OCI-LY1 (cell line): ENCODE measurements around the gene ASCC2.
"Not testable (repeated sequence)": the region's sequence is repeated elsewhere in the genome, so short reads cannot be mapped to it uniquely, and the experiment has no call there.

Experiments
- H2AFZ ChIP-seq: fragments of 200-600 bp; sonication (generic), shearing (Covaris generic); 2 replicates; pipeline ENCODE4 v1.6.0; 2014; ENCODE audit warnings: antibody characterized with exemption, mild to moderate bottlenecking, low read length
- H3F3A ChIP-seq: fragments of 200-600 bp; sonication (generic), shearing (Covaris generic); 2 replicates; pipeline ENCODE4 v1.6.0; 2014; ENCODE audit warnings: mild to moderate bottlenecking, antibody characterized with exemption, low read length, moderate library complexity; ENCODE audit not compliant: insufficient read depth
- H3K27ac ChIP-seq: fragments of 200-600 bp; sonication (generic); 2 replicates; pipeline ENCODE4 v1.5.1; 2014; ENCODE audit warnings: low read length, mixed run types, mild to moderate bottlenecking, low read depth; ENCODE audit not compliant: poor library complexity, severe bottlenecking
- H3K27me3 ChIP-seq: fragments of 200-600 bp; sonication (generic); 2 replicates; pipeline ENCODE4 v1.6.0; 2014; ENCODE audit warnings: antibody characterized with exemption, mild to moderate bottlenecking, low read length, moderate library complexity; ENCODE audit not compliant: insufficient read depth
- H3K36me3 ChIP-seq: fragments of 200-600 bp; sonication (generic); 2 replicates; pipeline ENCODE4 v1.6.1; 2014; ENCODE audit warnings: mild to moderate bottlenecking, antibody characterized with exemption, low read length, moderate library complexity, mixed read lengths; ENCODE audit not compliant: insufficient read depth
- H3K4me1 ChIP-seq: fragments of 200-600 bp; sonication (generic); 2 replicates; pipeline ENCODE4 v1.5.1; 2014; ENCODE audit warnings: mild to moderate bottlenecking, low read length, moderate library complexity; ENCODE audit not compliant: insufficient read depth, severe bottlenecking
- H3K4me2 ChIP-seq: fragments of 200-600 bp; sonication (generic), shearing (Covaris generic); 2 replicates; pipeline ENCODE4 v1.6.1; 2014; ENCODE audit warnings: low read length
- H3K4me3 ChIP-seq: fragments of 200-600 bp; sonication (generic); 2 replicates; pipeline ENCODE4 v1.5.1; 2014; ENCODE audit warnings: low read length, low read depth, mild to moderate bottlenecking, mixed read lengths; ENCODE audit not compliant: poor library complexity, severe bottlenecking
- H3K79me2 ChIP-seq: fragments of 200-600 bp; shearing (Covaris generic); 2 replicates; pipeline ENCODE4 v1.6.1; 2016; ENCODE audit warnings: mixed run types, low read length, mixed read lengths; ENCODE audit not compliant: insufficient read depth
- H3K9ac ChIP-seq: fragments of 200-600 bp; sonication (generic), shearing (Covaris generic); 2 replicates; pipeline ENCODE4 v1.6.1; 2014; ENCODE audit warnings: mild to moderate bottlenecking, low read length, mixed read lengths
- H3K9me2 ChIP-seq: fragments of 200-600 bp; sonication (generic), shearing (Covaris generic); 2 replicates; pipeline ENCODE4 v1.6.1; 2014; ENCODE audit warnings: low read depth, mild to moderate bottlenecking, low read length, mixed read lengths
- H3K9me3 ChIP-seq: fragments of 200-600 bp; shearing (Covaris generic); 2 replicates; pipeline ENCODE4 v1.6.1; 2014; ENCODE audit warnings: low read length, mixed read lengths
- H4K20me1 ChIP-seq: fragments of 200-600 bp; sonication (generic), shearing (Covaris generic); 2 replicates; pipeline ENCODE4 v1.6.0; 2016; ENCODE audit warnings: mild to moderate bottlenecking, low read length; ENCODE audit not compliant: insufficient read depth
- CTCF ChIP-seq: fragments of 200-600 bp; sonication (generic), shearing (Covaris generic); IDR thresholded peaks from 2 replicates; pipeline ENCODE4 v1.5.1; 2017; ENCODE audit warnings: mild to moderate bottlenecking, antibody characterized with exemption, low read length, moderate library complexity, mixed read lengths
- EZH2 ChIP-seq: fragments of 200-600 bp; sonication (generic), shearing (Covaris generic); IDR thresholded peaks from 2 replicates; pipeline ENCODE4 v1.8.0; 2017; ENCODE audit warnings: borderline replicate concordance, mixed run types, mild to moderate bottlenecking, antibody characterized with exemption, low read length, moderate library complexity, mixed read lengths

Gene ASCC2

GRCh38 chr22:29839039-29839438, 965 bp upstream of the ASCC2 start:
- Histone ChIP-seq H3K9me3 (no peaks in the 10 kb centered on the region), H3K36me3 (peaks cover 10% of the 10 kb centered on the region; the same call in 1 of the 2 replicates), H4K20me1 (no peaks in the 10 kb centered on the region), H3K79me2 (peaks cover 10% of the 10 kb centered on the region), H3K4me1 (peaks cover 22% of the 10 kb centered on the region), H2AFZ (peak overlapping the region; percentile 57; the same call in 1 of the 2 replicates), H3K27ac (no peak overlapping the region), H3K4me2 (no peak overlapping the region), H3K9ac (no peak overlapping the region), H3F3A (no peaks in the 10 kb centered on the region), H3K27me3 (no peaks in the 10 kb centered on the region), H3K9me2 (no peaks in the 10 kb centered on the region), H3K4me3 (no peak overlapping the region)
- TF ChIP-seq CTCF (no peak), EZH2 (no peak)

- Histone ChIP-seq H3K27ac (no peak overlapping the region), H3K79me2 (peaks cover 10% of the 10 kb centered on the region), H3K4me1 (peaks cover 22% of the 10 kb centered on the region), H3K9ac (peak overlapping the region; percentile 66), H3K9me3 (no peaks in the 10 kb centered on the region), H3K4me2 (peak overlapping the region; percentile 96), H3K4me3 (peak overlapping the region; percentile 94), H3F3A (no peaks in the 10 kb centered on the region), H3K36me3 (peaks cover 15% of the 10 kb centered on the region; the same call in 1 of the 2 replicates), H3K27me3 (no peaks in the 10 kb centered on the region), H3K9me2 (no peaks in the 10 kb centered on the region), H2AFZ (peak overlapping the region; percentile 57), H4K20me1 (no peaks in the 10 kb centered on the region)
- no peak for TF ChIP-seq EZH2
- no peak for TF ChIP-seq CTCF
Observed at GRCh38 chr22:29838599-29838956, 504 bp upstream of the ASCC2 start.

- not testable (repeated sequence) for H3K27me3 ChIP-seq, H3K9ac ChIP-seq, H4K20me1 ChIP-seq, H3K9me3 ChIP-seq, H3K27ac ChIP-seq, H3F3A ChIP-seq, H2AFZ ChIP-seq, H3K9me2 ChIP-seq
- H3K79me2 ChIP-seq = peaks cover 10% of the 10 kb centered on the region
- peaks cover 22% of the 10 kb centered on the region for H3K4me1 ChIP-seq
- peak overlapping the region; percentile 96 for H3K4me2 ChIP-seq
- peaks cover 27% of the 10 kb centered on the region; the same call in 1 of the 2 replicates for H3K36me3 ChIP-seq
- H3K4me3 ChIP-seq = peak overlapping the region; percentile 94
Observed at GRCh38 chr22:29836791-29837370, 1.2 kb downstream of the ASCC2 start.

- peaks cover 22% of the 10 kb centered on the region for H3K4me1 ChIP-seq
- peaks cover 10% of the 10 kb centered on the region for H3K79me2 ChIP-seq
- no peaks in the 10 kb centered on the region for H3F3A ChIP-seq
- no peaks in the 10 kb centered on the region for H3K9me2 ChIP-seq
- TF ChIP-seq EZH2 (no peak), CTCF (no peak)
- no peak overlapping the region for H3K4me3 ChIP-seq
- H3K27me3 ChIP-seq = no peaks in the 10 kb centered on the region
- peaks cover 49% of the 10 kb centered on the region for H3K36me3 ChIP-seq
- H3K4me2 ChIP-seq = no peak overlapping the region
- no peak overlapping the region for H2AFZ ChIP-seq
- no peak overlapping the region for H3K9ac ChIP-seq
- H4K20me1 ChIP-seq = no peaks in the 10 kb centered on the region
- H3K27ac ChIP-seq = no peak overlapping the region
- H3K9me3 ChIP-seq = no peaks in the 10 kb centered on the region
Observed at GRCh38 chr22:29834046-29834445, 4.0 kb downstream of the ASCC2 start.
